Smooth muscle cell (in vitro differentiated cells): ENCODE data around the gene DCDC1. TPM values are rescaled to one million over a fixed set of nuclear protein-coding genes. Genes with fewer than 3 reads are reported as not detected.

Experiments used
- DNase-seq: peaks from one replicate; lab custom pipeline; 2025; ENCODE audit not compliant: unreplicated experiment; lab: John Stamatoyannopoulos, UW
- H2AFZ ChIP-seq: fragments of 200-600 bp; sonication (generic); 2 replicates; pipeline ENCODE4 v1.6.0; 2016; ENCODE audit warnings: antibody characterized with exemption, low read depth, mild to moderate bottlenecking
- H3F3A ChIP-seq: fragments of 200-600 bp; sonication (generic); 2 replicates; pipeline ENCODE4 v1.6.0; 2017; ENCODE audit warnings: antibody characterized with exemption, low read depth
- H3K27ac ChIP-seq: fragments of 200-600 bp; sonication (generic); 2 replicates; pipeline ENCODE4 v1.5.1; 2016; ENCODE audit warnings: low read depth, mild to moderate bottlenecking
- H3K27me3 ChIP-seq: fragments of 200-600 bp; sonication (generic); 2 replicates; pipeline ENCODE4 v1.6.1; 2016; ENCODE audit warnings: low read depth, mild to moderate bottlenecking
- H3K36me3 ChIP-seq: fragments of 200-600 bp; sonication (generic); 2 replicates; pipeline ENCODE4 v1.5.1; 2016; ENCODE audit warnings: low read depth
- H3K4me1 ChIP-seq: fragments of 200-600 bp; sonication (generic); 2 replicates; pipeline ENCODE4 v1.5.1; 2016; ENCODE audit warnings: low read depth
- H3K4me2 ChIP-seq: fragments of 200-600 bp; sonication (generic); 2 replicates; pipeline ENCODE4 v1.6.0; 2016; ENCODE audit warnings: mild to moderate bottlenecking
- H3K4me3 ChIP-seq: fragments of 200-600 bp; sonication (generic); 2 replicates; pipeline ENCODE4 v1.5.1; 2016; ENCODE audit warnings: mild to moderate bottlenecking
- H3K79me2 ChIP-seq: fragments of 200-600 bp; sonication (generic); 2 replicates; pipeline ENCODE4 v1.6.0; 2016; ENCODE audit warnings: low read depth, mild to moderate bottlenecking
- H3K9ac ChIP-seq: fragments of 200-600 bp; sonication (generic); 2 replicates; pipeline ENCODE4 v1.6.0; 2016; ENCODE audit warnings: low read depth
- H3K9me3 ChIP-seq: fragments of 200-600 bp; sonication (generic); replicated peaks from 2 replicates; pipeline ENCODE4 v1.5.1; 2016; ENCODE audit warnings: low read depth
- H4K20me1 ChIP-seq: fragments of 200-600 bp; sonication (generic); 2 replicates; pipeline ENCODE4 v1.6.0; 2016; ENCODE audit warnings: low read depth
- CTCF ChIP-seq: fragments of 200-600 bp; sonication (generic); IDR thresholded peaks from 2 replicates; pipeline ENCODE4 v1.5.1; 2017; ENCODE audit warnings: borderline replicate concordance, mild to moderate bottlenecking, antibody characterized with exemption; ENCODE audit not compliant: insufficient read depth, poor library complexity, severe bottlenecking
- WGBS: methylation state at CpG from one replicate; pipeline ENCODE4 v1.1.7; 2016; ENCODE audit warnings: low lambda C conversion rate; 5-methylcytosine and 5-hydroxymethylcytosine counted together
- polyA plus RNA-seq: library from polyadenylated mRNA; unstranded; fragments of >200 nt; fragmentation: Nextera tagmentation; extraction: Ambion mirVana; gene quantifications from 2 replicates; pipeline ENCODE4 v1.2.1, GENCODE V29; 2016
- total RNA-seq: library from RNA; depleted of rRNA; stranded (reverse); fragments of >200 nt; gene quantifications from 2 replicates; pipeline ENCODE4 v1.2.3, GENCODE V29; 2014

The DCDC1 gene
- total and polyA plus RNA-seq, 2 experiments from 2014 or later = 0.39 to 0.45 TPM

GRCh38 chr11:30893318-30893717 is 476.2 kb downstream of the DCDC1 start:
- H3K27me3 ChIP-seq = no peaks in the 10 kb centered on the region
- no peak for TF ChIP-seq CTCF
- H3K79me2 ChIP-seq = no peaks in the 10 kb centered on the region
- no peak overlapping the region for H3K4me3 ChIP-seq
- no peaks in the 10 kb centered on the region for H3F3A ChIP-seq
- WGBS = 85% methylated on average over 3 of the region's 3 CpGs
- H3K4me1 ChIP-seq = no peaks in the 10 kb centered on the region
- no peak overlapping the region for H3K4me2 ChIP-seq
- H3K27ac ChIP-seq = no peak overlapping the region
- no peak overlapping the region for H3K9ac ChIP-seq
- H3K9me3 ChIP-seq = no peaks in the 10 kb centered on the region
- H2AFZ ChIP-seq = no peak overlapping the region
- no peaks in the 10 kb centered on the region for H3K36me3 ChIP-seq
- no peak for DNase-seq
- H4K20me1 ChIP-seq = no peaks in the 10 kb centered on the region

- Histone ChIP-seq H3K79me2 (no peaks in the 10 kb centered on the region), H4K20me1 (no peaks in the 10 kb centered on the region), H3K9me3 (no peaks in the 10 kb centered on the region), H2AFZ (no peak overlapping the region), H3K27ac (peak overlapping the region; percentile 49), H3K4me2 (peak overlapping the region; percentile 18), H3K27me3 (no peaks in the 10 kb centered on the region), H3K4me3 (no peak overlapping the region), H3K9ac (no peak overlapping the region), H3F3A (no peaks in the 10 kb centered on the region), H3K36me3 (no peaks in the 10 kb centered on the region), H3K4me1 (no peaks in the 10 kb centered on the region)
- WGBS = 26% methylated on average over 6 of the region's 6 CpGs
- DNase-seq = no peak
- TF ChIP-seq CTCF = no peak
Measured at GRCh38 chr11:30889143-30889794, 480.3 kb downstream of the DCDC1 start.

- no peaks in the 10 kb centered on the region for H3K9me3 ChIP-seq
- no peak overlapping the region for H3K9ac ChIP-seq
- H3K79me2 ChIP-seq = no peaks in the 10 kb centered on the region
- no peak overlapping the region for H2AFZ ChIP-seq
- no peak overlapping the region for H3K4me2 ChIP-seq
- TF ChIP-seq CTCF = no peak
- 75% methylated on average over 8 of the region's 8 CpGs for WGBS
- DNase-seq = no peak
- H3K36me3 ChIP-seq = no peaks in the 10 kb centered on the region
- no peaks in the 10 kb centered on the region for H3F3A ChIP-seq
- H3K4me1 ChIP-seq = no peaks in the 10 kb centered on the region
- no peak overlapping the region for H3K4me3 ChIP-seq
- H3K27me3 ChIP-seq = peaks cover 4% of the 10 kb centered on the region
- H3K27ac ChIP-seq = no peak overlapping the region
- no peaks in the 10 kb centered on the region for H4K20me1 ChIP-seq
Measured at GRCh38 chr11:30879322-30880005, 490.1 kb downstream of the DCDC1 start.
